ENCODE measurements around the gene GPR108. TPM values are rescaled to one million over a fixed set of nuclear protein-coding genes. Genes with fewer than 3 reads are reported as not detected.
A peak's percentile ranks its signal among the peaks of the same experiment; 100 is the strongest.

Gene GPR108
- total RNA-seq, 1 donor from 2014 or later = 45.4 TPM

DNA sequence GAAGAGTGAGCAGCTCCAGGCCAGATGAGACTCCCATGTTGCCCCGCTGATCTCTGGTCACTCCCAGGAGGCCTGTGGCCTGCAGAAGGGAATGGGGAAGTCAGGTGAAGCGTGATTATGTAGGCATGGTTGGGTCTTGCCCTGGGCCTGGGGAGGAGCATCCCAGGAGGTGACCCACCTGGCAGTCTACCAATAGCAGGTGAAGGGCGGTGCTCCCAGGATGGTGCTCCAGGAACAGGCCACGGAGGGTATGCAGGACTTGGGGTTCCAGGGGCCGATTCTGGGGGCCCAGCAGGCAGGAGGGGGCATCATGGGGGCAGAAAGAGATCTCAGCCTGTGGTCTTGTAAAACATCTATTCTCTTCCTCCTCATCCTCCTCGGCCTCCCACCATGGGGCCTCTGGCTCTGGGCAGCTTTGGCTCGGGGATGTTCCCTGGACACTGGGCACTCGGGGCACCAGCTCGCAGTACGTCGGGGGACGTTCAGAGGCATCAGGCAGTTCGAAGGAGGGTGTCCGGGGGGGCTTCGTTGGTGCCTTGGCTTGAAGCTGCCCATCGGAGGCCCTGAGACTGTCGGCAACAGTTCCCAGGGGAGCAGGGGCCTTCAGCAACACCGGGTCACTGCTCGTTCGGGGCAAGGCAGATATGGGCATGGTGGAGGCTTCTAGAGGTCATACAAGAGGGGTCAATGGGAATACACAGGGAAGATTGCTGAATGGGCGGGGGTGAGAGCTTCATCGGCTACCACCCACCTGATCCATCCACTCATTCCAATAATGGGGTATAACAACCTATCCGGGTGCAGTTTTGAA lies 17.5 kb upstream of the GPR108 start:
- H3K27me3 Mint-ChIP-seq (ENCODE audit: unreplicated experiment) = no peaks in the 10 kb centered on the region
- no peak overlapping the region for H3K27ac Mint-ChIP-seq (ENCODE audit: unreplicated experiment)
- H3K4me3 Mint-ChIP-seq (ENCODE audit: unreplicated experiment) = no peak overlapping the region
- no peaks in the 10 kb centered on the region for H3K9me3 Mint-ChIP-seq (ENCODE audit: unreplicated experiment)
- peaks cover 10% of the 10 kb centered on the region for H3K4me1 Mint-ChIP-seq (ENCODE audit: unreplicated experiment)
- DNase-seq (ENCODE audit: extremely low spot score, unreplicated experiment) = no peak
- peaks cover 4% of the 10 kb centered on the region for H3K36me3 Mint-ChIP-seq (ENCODE audit: unreplicated experiment)
- TF ChIP-seq, protein P1, sequence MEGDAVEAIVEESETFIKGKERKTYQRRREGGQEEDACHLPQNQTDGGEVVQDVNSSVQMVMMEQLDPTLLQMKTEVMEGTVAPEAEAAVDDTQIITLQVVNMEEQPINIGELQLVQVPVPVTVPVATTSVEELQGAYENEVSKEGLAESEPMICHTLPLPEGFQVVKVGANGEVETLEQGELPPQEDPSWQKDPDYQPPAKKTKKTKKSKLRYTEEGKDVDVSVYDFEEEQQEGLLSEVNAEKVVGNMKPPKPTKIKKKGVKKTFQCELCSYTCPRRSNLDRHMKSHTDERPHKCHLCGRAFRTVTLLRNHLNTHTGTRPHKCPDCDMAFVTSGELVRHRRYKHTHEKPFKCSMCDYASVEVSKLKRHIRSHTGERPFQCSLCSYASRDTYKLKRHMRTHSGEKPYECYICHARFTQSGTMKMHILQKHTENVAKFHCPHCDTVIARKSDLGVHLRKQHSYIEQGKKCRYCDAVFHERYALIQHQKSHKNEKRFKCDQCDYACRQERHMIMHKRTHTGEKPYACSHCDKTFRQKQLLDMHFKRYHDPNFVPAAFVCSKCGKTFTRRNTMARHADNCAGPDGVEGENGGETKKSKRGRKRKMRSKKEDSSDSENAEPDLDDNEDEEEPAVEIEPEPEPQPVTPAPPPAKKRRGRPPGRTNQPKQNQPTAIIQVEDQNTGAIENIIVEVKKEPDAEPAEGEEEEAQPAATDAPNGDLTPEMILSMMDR (IDR thresholded peaks at IDR 0.05) = no peak

DNA sequence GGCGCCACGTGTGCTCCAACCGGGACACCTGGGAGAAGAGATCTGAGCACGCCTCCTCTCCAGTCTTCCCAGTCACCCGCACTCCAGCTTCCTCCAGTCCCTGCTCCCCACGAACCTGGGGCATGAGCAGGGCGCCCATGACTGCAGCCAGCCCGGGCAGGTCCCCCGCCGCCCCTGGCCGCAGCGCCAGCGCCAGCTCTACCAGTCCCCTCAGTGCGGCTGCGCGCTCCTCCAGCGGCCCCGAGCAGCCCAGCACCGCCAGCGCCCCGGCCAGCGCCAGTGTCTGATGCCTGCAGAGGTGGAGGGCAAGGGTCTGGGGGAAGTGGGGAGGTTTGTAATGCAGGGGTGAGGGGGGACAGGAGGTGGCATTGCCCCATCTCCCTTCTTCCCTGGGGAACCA lies 16.8 kb upstream of the GPR108 start:
- Mint-ChIP-seq H3K4me3 (ENCODE audit: unreplicated experiment) (no peak overlapping the region), H3K36me3 (ENCODE audit: unreplicated experiment) (peaks cover 9% of the 10 kb centered on the region), H3K27ac (ENCODE audit: unreplicated experiment) (no peak overlapping the region), H3K4me1 (ENCODE audit: unreplicated experiment) (peaks cover 15% of the 10 kb centered on the region), H3K27me3 (ENCODE audit: unreplicated experiment) (no peaks in the 10 kb centered on the region), H3K9me3 (ENCODE audit: unreplicated experiment) (no peaks in the 10 kb centered on the region)
- no peak for DNase-seq (ENCODE audit: extremely low spot score, unreplicated experiment)
- TF ChIP-seq, protein P1 (IDR thresholded peaks at IDR 0.05) = no peak

DNA sequence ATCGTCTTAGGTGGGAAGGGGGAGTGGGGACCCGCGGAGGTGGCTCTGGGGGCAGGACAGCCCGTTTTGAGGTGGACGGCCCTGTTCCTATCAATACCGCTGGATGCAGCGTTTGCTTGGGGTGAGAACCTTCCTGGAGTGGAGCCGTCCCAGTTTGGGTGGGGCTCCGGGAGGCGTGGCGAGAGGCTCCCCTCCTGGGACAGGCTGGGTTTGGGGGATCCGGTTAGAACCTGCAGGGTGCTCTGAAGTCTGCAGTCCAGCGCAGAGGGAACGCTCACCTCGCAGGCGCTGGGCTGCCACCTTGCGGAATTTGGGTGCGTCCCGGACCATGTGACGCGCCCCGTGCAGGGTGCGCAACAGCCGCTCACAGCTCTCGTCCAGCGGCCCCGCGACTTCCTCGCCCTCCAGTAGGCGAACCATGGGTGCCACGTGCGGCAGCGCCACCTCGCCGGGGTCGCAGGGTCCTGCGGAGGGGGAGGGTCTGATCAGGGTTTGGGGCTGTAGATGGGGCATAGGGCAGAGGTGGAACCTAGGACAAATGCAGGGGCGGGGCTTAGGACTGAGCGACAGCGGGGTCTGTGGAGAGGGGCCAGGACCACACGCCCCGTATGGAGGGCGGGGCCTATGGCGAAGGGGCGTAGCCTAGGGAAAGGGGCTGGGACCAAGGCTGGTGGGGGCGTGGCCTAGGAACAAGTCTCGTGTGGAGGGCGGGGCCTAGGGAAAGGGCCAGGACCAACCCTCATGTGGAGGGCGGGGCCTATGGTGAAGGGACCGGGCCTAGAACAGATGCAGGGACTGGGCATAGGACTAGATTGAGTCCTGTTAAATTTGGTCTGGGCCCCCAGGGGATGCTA lies 16.0 kb upstream of the GPR108 start:
- peak overlapping the region; percentile 68 for H3K4me3 Mint-ChIP-seq (ENCODE audit: unreplicated experiment)
- no peak overlapping the region for H3K27ac Mint-ChIP-seq (ENCODE audit: unreplicated experiment)
- DNase-seq (ENCODE audit: extremely low spot score, unreplicated experiment) = peak; percentile 83
- no peaks in the 10 kb centered on the region for H3K27me3 Mint-ChIP-seq (ENCODE audit: unreplicated experiment)
- TF ChIP-seq, protein P1 (IDR thresholded peaks at IDR 0.05) = peak; percentile 44
- H3K9me3 Mint-ChIP-seq (ENCODE audit: unreplicated experiment) = no peaks in the 10 kb centered on the region
- peaks cover 13% of the 10 kb centered on the region for H3K36me3 Mint-ChIP-seq (ENCODE audit: unreplicated experiment)
- peaks cover 15% of the 10 kb centered on the region for H3K4me1 Mint-ChIP-seq (ENCODE audit: unreplicated experiment)

DNA sequence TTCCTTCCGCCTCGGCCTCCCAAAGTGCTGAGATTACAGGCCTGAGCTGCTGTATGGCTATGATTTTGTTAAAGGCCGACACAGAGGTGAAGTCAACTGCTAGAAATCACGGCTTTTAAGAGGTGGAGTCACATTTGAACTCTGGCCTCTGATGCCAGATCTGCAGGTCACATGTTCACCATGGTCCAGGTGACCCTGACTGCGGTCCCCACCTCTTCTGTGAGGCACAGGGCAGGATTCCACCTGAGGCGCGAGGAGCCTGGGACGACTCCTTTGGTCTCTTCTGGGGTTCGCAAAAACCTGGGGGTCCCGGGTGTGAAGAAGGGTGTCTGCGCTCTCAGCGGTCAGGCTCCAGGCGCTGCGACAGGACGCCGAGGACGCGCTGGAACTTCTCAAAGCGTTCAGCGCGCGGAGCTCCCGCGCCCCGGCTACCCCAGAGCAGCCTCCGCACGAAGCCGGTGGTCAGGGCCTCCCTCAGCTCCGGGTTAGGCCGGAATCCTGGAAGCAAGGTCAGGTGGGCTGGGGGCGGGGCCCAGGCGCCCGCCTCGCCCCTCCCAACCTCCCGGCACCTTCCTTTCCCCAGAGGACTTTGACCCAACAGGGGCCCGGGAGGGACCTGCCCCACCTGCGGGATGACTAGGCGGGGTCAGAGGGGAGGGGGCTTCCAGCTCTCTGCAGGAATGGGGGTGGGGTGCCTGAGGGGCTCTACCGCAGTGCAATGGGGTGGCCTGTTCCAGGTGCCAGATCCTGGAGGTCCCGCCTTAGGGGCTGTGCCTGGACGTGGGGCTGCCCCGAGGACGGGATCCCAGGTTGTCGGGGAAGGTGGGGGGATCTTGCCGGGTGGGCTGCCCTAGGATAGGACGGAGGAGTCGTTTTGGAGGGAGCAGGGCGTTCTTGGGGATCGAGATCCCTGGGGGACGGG lies 15.1 kb upstream of the GPR108 start:
- peaks cover 20% of the 10 kb centered on the region for H3K36me3 Mint-ChIP-seq (ENCODE audit: unreplicated experiment)
- no peaks in the 10 kb centered on the region for H3K9me3 Mint-ChIP-seq (ENCODE audit: unreplicated experiment)
- H3K4me1 Mint-ChIP-seq (ENCODE audit: unreplicated experiment) = peaks cover 15% of the 10 kb centered on the region
- no peaks in the 10 kb centered on the region for H3K27me3 Mint-ChIP-seq (ENCODE audit: unreplicated experiment)
- DNase-seq (ENCODE audit: extremely low spot score, unreplicated experiment) = no peak
- no peak overlapping the region for H3K27ac Mint-ChIP-seq (ENCODE audit: unreplicated experiment)
- H3K4me3 Mint-ChIP-seq (ENCODE audit: unreplicated experiment) = peak overlapping the region; percentile 68
- TF ChIP-seq, protein P1 (IDR thresholded peaks at IDR 0.05) = no peak
